ENCODE data around the gene THAP3.

DNA sequence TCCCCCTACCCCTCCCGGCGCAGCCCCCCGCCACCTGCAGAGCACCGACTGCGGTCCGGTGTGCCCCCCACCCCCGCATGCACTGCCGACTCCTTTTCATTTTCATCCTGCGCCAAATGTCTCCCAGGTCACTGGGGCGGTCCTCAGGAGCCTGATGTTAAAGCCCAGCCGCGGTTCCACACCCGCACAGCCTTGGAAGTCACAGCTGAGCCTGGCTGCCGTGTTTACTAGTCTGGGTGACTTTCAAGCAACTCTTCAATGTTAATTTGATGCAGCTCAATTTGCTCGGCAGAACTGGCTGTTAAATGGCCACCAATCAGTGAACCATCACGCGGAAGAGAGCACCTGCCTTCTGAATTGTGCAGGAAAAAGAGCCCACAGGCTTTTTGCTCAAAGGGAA lies 27.2 kb downstream of the THAP3 start:
- TF ChIP-seq EZH2 (IDR thresholded peaks at IDR 0.05; ENCODE audit: borderline replicate concordance, low read length) (no peak), CTCF (IDR thresholded peaks at IDR 0.05; ENCODE audit: low read length) (no peak)
